Measurements from ENCODE around the gene VAMP4. TPM values are rescaled to one million over a fixed set of nuclear protein-coding genes. Genes with fewer than 3 reads are reported as not detected.

VAMP4 gene
- total and polyA plus RNA-seq, 8 donors = 3.5 to 23.7 (median 7.2) TPM

- no peak for DNase-seq
These were observed 12.5 kb upstream of the VAMP4 start for GRCh38 chr1:171754353-171754705.

DNA sequence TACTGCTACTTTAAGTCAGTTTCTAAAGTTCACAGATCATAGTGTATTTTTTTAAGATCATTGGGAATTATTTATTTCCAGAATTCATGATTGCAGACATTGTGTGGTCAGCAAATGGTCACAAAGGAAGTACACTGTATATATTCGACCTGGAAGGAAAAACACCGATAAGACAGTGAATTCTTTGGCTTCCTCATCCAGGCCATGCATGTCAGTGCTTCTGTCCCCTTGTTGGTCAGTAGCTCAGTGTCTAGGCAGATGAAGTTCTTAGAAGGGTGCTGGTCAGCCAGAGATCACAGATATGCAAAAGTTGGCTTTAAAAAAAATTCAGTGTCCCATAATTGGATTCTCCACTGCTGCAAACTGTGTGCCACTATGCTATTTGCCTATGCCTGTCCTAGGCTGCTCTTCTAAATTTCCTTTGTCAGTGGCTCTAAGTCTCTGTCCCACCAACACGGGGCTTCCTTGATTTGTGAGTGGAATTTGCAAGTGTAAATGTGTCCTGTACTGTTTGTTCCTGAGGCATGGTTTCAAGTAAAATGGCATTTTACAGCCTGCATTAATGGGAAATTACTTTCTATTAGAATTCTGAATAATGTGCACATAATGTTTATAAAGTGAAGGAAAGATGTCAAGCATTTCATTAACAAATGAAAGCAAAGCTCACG lies 12.0 kb upstream of the VAMP4 start:
- TF ChIP-seq CTCF (IDR thresholded peaks at IDR 0.05) (no peak), POLR2AphosphoS5 (IDR thresholded peaks at IDR 0.05) (no peak), POLR2A (IDR thresholded peaks at IDR 0.05) (no peak), EP300 (IDR thresholded peaks at IDR 0.05) (no peak)
- peaks cover 0 to 8% (median 0%) of the 10 kb centered on the region in 4 donors for H3K4me1 ChIP-seq
- H3K36me3 ChIP-seq = no peaks in the 10 kb centered on the region
- 34 to 60% (median 52%) methylated on average over 4 of the region's 4 CpGs for WGBS, 5 donors
- intact Hi-C loops (cut with DNase I; ENCODE audit: low total_unique reads) = no loop called here
- no peak overlapping the region for H3K27ac ChIP-seq
- H3K27me3 ChIP-seq = no peaks in the 10 kb centered on the region
- no peak overlapping the region for H3K4me3 ChIP-seq
- DNase-seq = no peak
- no peaks in the 10 kb centered on the region for H3K9me3 ChIP-seq

More at GRCh38 chr1:171754353-171754705, 12.5 kb upstream of the VAMP4 start:
- Histone ChIP-seq H3K9me3 (no peaks in the 10 kb centered on the region), H3K4me3 (no peak overlapping the region), H3K4me1 (peaks cover 0 to 9% (median 0%) of the 10 kb centered on the region in 4 donors), H3K36me3 (no peaks in the 10 kb centered on the region), H3K27ac (no peak overlapping the region), H3K27me3 (no peaks in the 10 kb centered on the region)
- TF ChIP-seq POLR2AphosphoS5 (IDR thresholded peaks at IDR 0.05) = no peak
- TF ChIP-seq CTCF (IDR thresholded peaks at IDR 0.05) = no peak
- no peak for TF ChIP-seq EP300 (IDR thresholded peaks at IDR 0.05)
- no peak for TF ChIP-seq POLR2A (IDR thresholded peaks at IDR 0.05)
- 62 to 83% (median 71%) methylated on average over 4 of the region's 4 CpGs for WGBS, 5 donors
- intact Hi-C loops (cut with DNase I; ENCODE audit: low total_unique reads) = no loop called here

DNA sequence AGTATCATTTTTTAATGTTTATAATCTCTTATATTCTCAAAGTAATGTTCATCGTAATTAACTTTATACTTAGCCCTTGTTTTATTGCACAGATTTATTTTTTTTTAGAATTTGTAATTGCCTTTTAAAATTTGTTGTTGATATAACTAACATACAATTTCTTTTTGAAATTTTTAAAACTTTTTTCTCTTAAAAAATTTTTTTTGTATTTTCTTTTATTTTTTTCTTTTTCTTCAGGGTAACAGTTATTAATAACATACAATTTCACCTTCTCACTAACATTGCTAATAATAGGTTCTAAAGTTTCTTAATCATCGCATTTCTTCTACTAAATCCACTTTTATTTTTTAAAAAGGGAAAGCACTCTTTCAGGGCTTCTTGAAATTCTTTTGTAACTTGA lies 11.3 kb upstream of the VAMP4 start:
- TF ChIP-seq EP300 (IDR thresholded peaks at IDR 0.05) = no peak
- no peak for TF ChIP-seq POLR2AphosphoS5 (IDR thresholded peaks at IDR 0.05)
- no peak for TF ChIP-seq CTCF (IDR thresholded peaks at IDR 0.05)
- no peak for TF ChIP-seq POLR2A (IDR thresholded peaks at IDR 0.05)
- Histone ChIP-seq H3K9me3 (no peaks in the 10 kb centered on the region), H3K4me3 (no peak overlapping the region), H3K36me3 (no peaks in the 10 kb centered on the region), H3K4me1 (peaks cover 0 to 2% (median 0%) of the 10 kb centered on the region in 4 donors), H3K27ac (no peak overlapping the region), H3K27me3 (no peaks in the 10 kb centered on the region)
- intact Hi-C loops (cut with DNase I; ENCODE audit: low total_unique reads) = no loop called here
- DNase-seq = no peak
- 91 to 99% (median 97%) methylated on average over 2 of the region's 2 CpGs for WGBS, 5 donors

DNA sequence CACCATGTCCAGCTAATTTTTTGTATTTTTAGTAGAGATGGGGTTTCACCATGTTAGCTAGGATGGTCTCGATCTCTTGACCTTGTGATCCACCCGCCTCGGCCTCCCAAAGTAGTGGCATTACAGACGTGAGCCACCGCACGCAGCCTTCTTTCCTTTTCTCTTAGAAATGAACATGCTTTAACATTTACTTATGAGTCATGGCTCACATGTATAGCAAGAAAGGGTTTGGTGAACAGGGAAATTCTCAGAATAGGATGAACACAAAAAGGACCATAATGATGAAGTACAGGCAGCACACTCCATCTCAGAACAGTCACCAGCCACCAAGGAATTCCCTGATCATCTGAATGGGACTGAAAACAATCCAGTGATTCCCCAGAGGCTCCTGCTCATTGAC lies 9.4 kb upstream of the VAMP4 start:
- Histone ChIP-seq H3K36me3 (no peaks in the 10 kb centered on the region), H3K4me1 (no peaks in the 10 kb centered on the region), H3K9me3 (no peaks in the 10 kb centered on the region), H3K4me3 (no peak overlapping the region), H3K27ac (no peak overlapping the region), H3K27me3 (no peaks in the 10 kb centered on the region)
- TF ChIP-seq EP300 (IDR thresholded peaks at IDR 0.05) (no peak), POLR2AphosphoS5 (IDR thresholded peaks at IDR 0.05) (no peak), POLR2A (IDR thresholded peaks at IDR 0.05) (no peak), CTCF (IDR thresholded peaks at IDR 0.05) (no peak)
- 90 to 96% (median 91%) methylated on average over 6 of the region's 6 CpGs for whole genome bisulfite sequencing, 5 donors
- intact Hi-C loops (cut with DNase I; ENCODE audit: low total_unique reads) = no loop called here
- DNase-seq = no peak

Data from stomach (tissue), 9 donors.